HCT116 (cell line): ENCODE data around the gene TPST1.

ENCODE experiments used
- CEBPB ChIP-seq: IDR thresholded peaks from 2 replicates; pipeline ENCODE4 v1.6.1; 2012; ENCODE audit warnings: low read depth
- CTCF ChIP-seq, 3 experiments: fragments of 200-600 bp in 1 of 3; sonication (generic) in 1 of 3; IDR thresholded peaks in 2 of 3; conservative IDR thresholded peaks in 1 of 3; 2 replicates each; pipeline ENCODE4 v1.5.1; 2012 to 2017; ENCODE audit warnings: low read depth in 2 of 3, low read length in 2 of 3, antibody characterized with exemption in 1 of 3, borderline replicate concordance in 1 of 3, control low read depth in 1 of 3, mild to moderate bottlenecking in 1 of 3, mixed read lengths in 1 of 3, mixed run types in 1 of 3, moderate library complexity in 1 of 3; ENCODE audit not compliant: insufficient read depth in 1 of 3
- EGR1 ChIP-seq: IDR thresholded peaks from 2 replicates; pipeline ENCODE4 v1.6.1; 2012; ENCODE audit warnings: low read depth
- ELF1 ChIP-seq: IDR thresholded peaks from 2 replicates; pipeline ENCODE4 v1.6.1; 2012; ENCODE audit warnings: low read depth, borderline replicate concordance
- EZH2 ChIP-seq: fragments of 200-600 bp; sonication (generic); IDR thresholded peaks from 2 replicates; pipeline ENCODE4 v1.6.1; 2017; ENCODE audit warnings: antibody characterized with exemption, mixed run types
- MAX ChIP-seq: IDR thresholded peaks from 2 replicates; pipeline ENCODE4 v1.6.1; 2012
- POLR2A ChIP-seq: IDR thresholded peaks from 2 replicates; pipeline ENCODE4 v1.7.0; 2011; ENCODE audit warnings: borderline replicate concordance; ENCODE audit not compliant: insufficient read depth, insufficient read length; ENCODE audit errors: extremely low read depth
- POLR2AphosphoS5 ChIP-seq: IDR thresholded peaks from 2 replicates; pipeline ENCODE4 v1.6.1; 2011; ENCODE audit warnings: mild to moderate bottlenecking, low read depth, low read length, moderate library complexity
- SIN3A ChIP-seq: IDR thresholded peaks from 2 replicates; pipeline ENCODE4 v1.6.1; 2012; ENCODE audit warnings: low read depth

- TF ChIP-seq SIN3A (no peak), CTCF (IDR thresholded peaks at IDR 0.05 in 2 of 3, conservative IDR thresholded peaks at IDR 0.05 in 1 of 3; ENCODE audit: borderline replicate concordance in 1 of 3, insufficient read depth in 1 of 3, low read depth in 2 of 3, low read length in 2 of 3) (no peak), MAX (no peak), EZH2 (no peak), CEBPB (no peak), POLR2AphosphoS5 (no peak), POLR2A (no peak), EGR1 (no peak), ELF1 (no peak)
These were observed 31.3 kb upstream of the TPST1 start for GRCh38 chr7:66173856-66174255.
